ENCODE data around the gene OBSCN. TPM values are rescaled to one million over a fixed set of nuclear protein-coding genes. Genes with fewer than 3 reads are reported as not detected.

OBSCN gene
- total and polyA plus RNA-seq, 10 of the 15 experiments (the other 5 are each of a cell fraction or from before 2014, with no cell fraction given), result 0.01 to 0.36 (median 0.08) TPM; not detected in 2

DNA sequence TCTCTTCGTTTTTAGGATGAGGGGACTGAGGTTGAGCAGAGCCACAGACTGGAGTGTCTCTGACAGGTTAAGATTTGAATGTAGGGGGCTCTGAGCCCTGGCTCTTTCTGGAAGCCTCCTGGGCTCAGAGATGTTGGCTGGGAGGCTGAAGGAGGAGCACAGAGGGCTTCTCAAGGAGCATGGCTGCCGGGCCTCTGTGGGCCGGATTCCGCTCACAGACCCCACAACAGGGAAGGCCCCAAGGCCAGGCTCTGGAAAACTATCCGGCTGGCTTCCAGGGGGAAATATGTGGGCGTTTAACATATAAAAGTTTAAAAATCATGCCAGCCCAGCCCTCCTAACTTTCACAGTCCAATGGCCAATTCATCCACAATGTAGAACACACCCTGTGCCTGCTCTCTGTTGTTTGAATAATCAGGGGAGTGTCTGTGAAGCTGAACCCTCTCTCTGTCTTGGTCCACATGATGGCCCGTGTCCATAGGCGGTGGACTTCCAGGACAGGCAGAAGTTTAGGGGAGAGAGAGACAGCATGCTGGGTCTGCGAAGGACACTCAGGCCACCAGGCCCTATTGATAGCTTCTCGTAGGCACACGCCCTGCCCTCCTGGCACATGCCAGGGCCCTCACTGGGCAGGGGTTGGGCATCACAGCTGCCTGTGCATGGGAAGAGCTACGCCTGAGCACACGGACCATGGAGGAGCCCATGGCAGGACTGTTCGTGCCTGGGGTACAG, 10.8 kb downstream of the OBSCN start:
- no peaks in the 10 kb centered on the region for H3K79me2 ChIP-seq (ENCODE audit: control insufficient read depth, insufficient read depth, low read length)
- ATAC-seq, result no peak
- DNase-seq (ENCODE audit: low read depth, low spot score), result no peak
- H3K36me3 ChIP-seq (ENCODE audit: control insufficient read depth in 2 of 2, insufficient read depth in 2 of 2, low read length in 1 of 2), result no peaks in the 10 kb centered on the region
- no peaks in the 10 kb centered on the region for H3K9me3 ChIP-seq (replicated peaks; ENCODE audit: control insufficient read depth, insufficient read depth, low read length)
- no peak overlapping the region for H3K4me3 ChIP-seq
- no peak overlapping the region for H3K27ac ChIP-seq (ENCODE audit: control insufficient read depth, insufficient read depth)
- ChIA-PET SMC1A (ENCODE audit: uncharacterized antibody, unreplicated experiment) (no interaction called here), POLR2A (no interaction called here), RAD21 (ENCODE audit: unreplicated experiment) (no interaction called here), CTCF (no interaction called here)
- H3K27me3 ChIP-seq (replicated peaks in 1 of 2; ENCODE audit: control insufficient read depth in 2 of 2, insufficient read depth in 2 of 2, low read length in 1 of 2), result no peaks in the 10 kb centered on the region
- TF ChIP-seq EP300 (IDR thresholded peaks at IDR 0.05; ENCODE audit: borderline replicate concordance in 1 of 2, control insufficient read depth in 1 of 2, low read depth in 2 of 2, low read length in 2 of 2), result no peak
- no peak for TF ChIP-seq ATF7 (IDR thresholded peaks at IDR 0.05; ENCODE audit: low read depth)
- TF ChIP-seq, protein P1, sequence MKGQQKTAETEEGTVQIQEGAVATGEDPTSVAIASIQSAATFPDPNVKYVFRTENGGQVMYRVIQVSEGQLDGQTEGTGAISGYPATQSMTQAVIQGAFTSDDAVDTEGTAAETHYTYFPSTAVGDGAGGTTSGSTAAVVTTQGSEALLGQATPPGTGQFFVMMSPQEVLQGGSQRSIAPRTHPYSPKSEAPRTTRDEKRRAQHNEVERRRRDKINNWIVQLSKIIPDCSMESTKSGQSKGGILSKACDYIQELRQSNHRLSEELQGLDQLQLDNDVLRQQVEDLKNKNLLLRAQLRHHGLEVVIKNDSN (IDR thresholded peaks at IDR 0.05; ENCODE audit: borderline replicate concordance, extremely low read length, insufficient read depth, low read depth, low read length), result no peak
- no peak for FAIRE-seq
- 26% methylated on average over 14 of the region's 14 CpGs for WGBS (ENCODE audit: insufficient coverage, insufficient replicate concordance, low lambda C conversion rate, missing lambda C conversion rate)
- H2AFZ ChIP-seq (ENCODE audit: control insufficient read depth, low read depth, low read length), result no peak overlapping the region
- intact Hi-C loops (cut with micrococcal nuclease; ENCODE audit: unreplicated experiment) (loop anchor here (10.0 kb wide), 1 partner anchor 66 kb away; no protein-coding TSS in a partner anchor), in situ Hi-C loops (cut with MboI) (no loop called here)
- H3K4me2 ChIP-seq (ENCODE audit: control insufficient read depth, insufficient read depth), result no peak overlapping the region
- H3K9ac ChIP-seq (ENCODE audit: control insufficient read depth, insufficient read depth, low read length), result no peak overlapping the region
- no TSS peak for BruUV-seq (replicated peaks)
- no peaks in the 10 kb centered on the region for H4K20me1 ChIP-seq (ENCODE audit: control insufficient read depth, insufficient read depth)
- H3K4me1 ChIP-seq (ENCODE audit: control insufficient read depth, insufficient read depth, low read length), result no peaks in the 10 kb centered on the region

DNA sequence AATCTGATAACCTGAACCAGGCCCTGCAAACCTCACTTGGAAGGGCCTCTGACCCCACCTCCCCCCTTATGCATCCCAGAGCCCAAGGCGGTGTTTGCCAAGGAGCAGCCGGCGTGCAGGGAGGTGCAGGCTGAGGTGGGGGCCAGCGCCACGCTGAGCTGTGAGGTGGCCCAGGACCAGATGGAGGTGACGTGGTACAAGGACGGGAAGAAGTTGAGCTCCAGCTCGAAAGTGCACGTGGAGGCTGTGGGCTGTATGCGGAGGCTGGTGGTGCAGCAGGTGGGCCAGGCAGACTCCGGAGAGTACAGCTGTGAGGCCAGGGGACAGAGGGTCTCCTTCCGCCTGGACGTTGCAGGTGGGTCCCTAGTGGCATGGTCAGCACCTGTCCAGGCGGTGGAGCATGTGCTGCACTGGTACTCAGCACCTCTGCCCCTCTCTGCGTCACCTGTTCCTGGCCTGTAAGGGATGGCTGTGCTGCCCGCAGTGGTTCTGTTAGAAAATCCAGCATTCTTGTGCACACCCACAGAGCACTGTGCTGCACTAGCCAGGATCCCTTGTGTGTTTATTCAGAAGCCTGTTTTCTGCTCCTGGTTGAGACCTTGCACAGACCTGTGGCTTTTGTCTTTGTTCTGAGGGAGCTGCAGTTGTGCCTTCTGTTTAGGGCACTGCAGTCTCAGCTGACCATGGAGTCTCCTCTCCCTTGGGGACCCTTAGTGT, 11.6 kb downstream of the OBSCN start:
- FAIRE-seq, result no peak
- DNase-seq (ENCODE audit: low read depth, low spot score), result no peak
- no peak overlapping the region for H3K27ac ChIP-seq (ENCODE audit: control insufficient read depth, insufficient read depth)
- H4K20me1 ChIP-seq (ENCODE audit: control insufficient read depth, insufficient read depth), result no peaks in the 10 kb centered on the region
- H3K4me2 ChIP-seq (ENCODE audit: control insufficient read depth, insufficient read depth), result no peak overlapping the region
- ChIA-PET CTCF (no interaction called here), SMC1A (ENCODE audit: uncharacterized antibody, unreplicated experiment) (no interaction called here), RAD21 (ENCODE audit: unreplicated experiment) (no interaction called here), POLR2A (no interaction called here)
- H3K36me3 ChIP-seq (ENCODE audit: control insufficient read depth in 2 of 2, insufficient read depth in 2 of 2, low read length in 1 of 2), result no peaks in the 10 kb centered on the region
- in situ Hi-C loops (cut with MboI) (no loop called here), intact Hi-C loops (cut with micrococcal nuclease; ENCODE audit: unreplicated experiment) (loop anchor here (10.0 kb wide), 1 partner anchor 65 kb away; no protein-coding TSS in a partner anchor)
- H3K4me1 ChIP-seq (ENCODE audit: control insufficient read depth, insufficient read depth, low read length), result no peaks in the 10 kb centered on the region
- no peak overlapping the region for H2AFZ ChIP-seq (ENCODE audit: control insufficient read depth, low read depth, low read length)
- 49% methylated on average over 16 of the region's 16 CpGs for WGBS (ENCODE audit: insufficient coverage, insufficient replicate concordance, low lambda C conversion rate, missing lambda C conversion rate)
- H3K9ac ChIP-seq (ENCODE audit: control insufficient read depth, insufficient read depth, low read length), result no peak overlapping the region
- no peak overlapping the region for H3K4me3 ChIP-seq
- BruUV-seq (replicated peaks), result no TSS peak
- no peaks in the 10 kb centered on the region; the same call in 2 of the 3 replicates for H3K9me3 ChIP-seq (replicated peaks; ENCODE audit: control insufficient read depth, insufficient read depth, low read length)
- ATAC-seq, result no peak
- H3K79me2 ChIP-seq (ENCODE audit: control insufficient read depth, insufficient read depth, low read length), result no peaks in the 10 kb centered on the region
- H3K27me3 ChIP-seq (replicated peaks in 1 of 2; ENCODE audit: control insufficient read depth in 2 of 2, insufficient read depth in 2 of 2, low read length in 1 of 2), result no peaks in the 10 kb centered on the region
- TF ChIP-seq, protein P2, sequence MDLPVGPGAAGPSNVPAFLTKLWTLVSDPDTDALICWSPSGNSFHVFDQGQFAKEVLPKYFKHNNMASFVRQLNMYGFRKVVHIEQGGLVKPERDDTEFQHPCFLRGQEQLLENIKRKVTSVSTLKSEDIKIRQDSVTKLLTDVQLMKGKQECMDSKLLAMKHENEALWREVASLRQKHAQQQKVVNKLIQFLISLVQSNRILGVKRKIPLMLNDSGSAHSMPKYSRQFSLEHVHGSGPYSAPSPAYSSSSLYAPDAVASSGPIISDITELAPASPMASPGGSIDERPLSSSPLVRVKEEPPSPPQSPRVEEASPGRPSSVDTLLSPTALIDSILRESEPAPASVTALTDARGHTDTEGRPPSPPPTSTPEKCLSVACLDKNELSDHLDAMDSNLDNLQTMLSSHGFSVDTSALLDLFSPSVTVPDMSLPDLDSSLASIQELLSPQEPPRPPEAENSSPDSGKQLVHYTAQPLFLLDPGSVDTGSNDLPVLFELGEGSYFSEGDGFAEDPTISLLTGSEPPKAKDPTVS (IDR thresholded peaks at IDR 0.05; ENCODE audit: low read depth, low read length), result no peak
- TF ChIP-seq TCF7 (IDR thresholded peaks at IDR 0.05; ENCODE audit: borderline replicate concordance) (no peak), SREBF2 (IDR thresholded peaks at IDR 0.05; ENCODE audit: low read length) (no peak), EP300 (IDR thresholded peaks at IDR 0.05; ENCODE audit: borderline replicate concordance in 1 of 2, control insufficient read depth in 1 of 2, low read depth in 2 of 2, low read length in 2 of 2) (no peak)
